HG02759 (cell line): ENCODE data around the gene CHIC2.
"Not testable (repeated sequence)": the region's sequence is repeated elsewhere in the genome, so short reads cannot be mapped to it uniquely, and the experiment has no call there.

Experiments used
- ATAC-seq: cut with Tn5 transposase; IDR thresholded peaks from one replicate; pipeline ENCODE4 v1.9.1; 2021; ENCODE audit warnings: mild to moderate bottlenecking, moderate library complexity; ENCODE audit not compliant: unreplicated experiment

Gene CHIC2

DNA sequence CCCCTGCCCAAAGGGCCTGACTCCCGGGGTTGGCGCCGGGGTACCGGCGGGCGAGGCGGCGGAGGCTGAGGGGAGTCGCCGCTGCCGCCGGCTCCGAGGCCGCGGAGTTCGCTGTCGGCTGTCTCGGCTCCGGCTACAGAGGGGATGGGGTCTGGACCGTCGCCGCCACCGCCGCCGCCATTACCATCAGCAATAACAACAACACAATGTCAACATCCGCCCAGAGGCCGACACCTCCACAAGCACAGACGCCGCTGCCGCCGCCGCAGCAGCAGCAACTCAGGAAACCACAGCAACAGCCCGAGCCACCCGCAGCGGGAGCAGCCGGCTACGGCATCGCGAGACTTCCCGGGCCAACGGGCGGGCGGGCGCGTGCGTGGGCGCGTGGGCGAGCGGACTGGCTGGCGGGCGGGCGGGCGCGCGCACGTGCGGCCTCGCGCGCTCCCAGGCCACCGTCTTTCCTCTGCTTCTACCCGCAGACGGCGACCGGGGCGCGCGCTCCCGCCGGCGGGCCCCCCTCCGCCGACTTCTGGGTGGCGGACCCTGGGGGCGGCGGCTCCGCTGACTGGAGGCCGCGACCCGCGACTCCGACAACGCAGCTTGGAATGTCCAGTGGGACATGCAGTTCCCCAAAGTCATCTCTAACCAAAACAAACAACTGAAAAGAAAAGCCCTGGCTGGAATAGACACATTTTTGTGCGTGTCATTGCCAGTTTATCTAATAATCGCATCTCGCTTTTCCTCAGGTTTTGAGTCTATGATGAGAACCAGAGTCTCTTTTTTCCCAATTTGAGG is at the start of gene CHIC2:
Gene CHIC2 (minus strand): TSS at position 289 of the 795 bp plus-strand sequence. CDS start 305 bp downstream, outside the sequence.
- ATAC-seq: peak; percentile 96

DNA sequence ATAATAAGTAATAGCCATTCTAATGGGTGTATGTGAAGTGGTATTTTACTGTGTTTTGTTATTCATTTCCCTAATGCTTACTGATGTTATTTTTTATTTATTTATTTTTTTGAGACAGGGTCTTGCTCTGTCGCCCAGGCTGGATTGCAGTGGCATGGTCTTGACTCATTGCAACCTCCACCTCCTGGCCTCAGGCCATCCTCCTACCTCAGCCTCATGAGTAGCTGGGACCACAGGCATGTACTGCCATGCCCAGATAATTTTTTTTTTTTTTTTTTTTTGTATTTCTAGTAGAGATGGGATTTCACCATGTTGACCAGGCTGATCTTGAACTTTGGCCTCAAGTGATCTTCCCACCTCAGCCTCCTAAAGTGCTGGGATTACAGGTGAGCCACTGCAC is 48.8 kb upstream of the CHIC2 start:
- not testable (repeated sequence) for ATAC-seq

DNA sequence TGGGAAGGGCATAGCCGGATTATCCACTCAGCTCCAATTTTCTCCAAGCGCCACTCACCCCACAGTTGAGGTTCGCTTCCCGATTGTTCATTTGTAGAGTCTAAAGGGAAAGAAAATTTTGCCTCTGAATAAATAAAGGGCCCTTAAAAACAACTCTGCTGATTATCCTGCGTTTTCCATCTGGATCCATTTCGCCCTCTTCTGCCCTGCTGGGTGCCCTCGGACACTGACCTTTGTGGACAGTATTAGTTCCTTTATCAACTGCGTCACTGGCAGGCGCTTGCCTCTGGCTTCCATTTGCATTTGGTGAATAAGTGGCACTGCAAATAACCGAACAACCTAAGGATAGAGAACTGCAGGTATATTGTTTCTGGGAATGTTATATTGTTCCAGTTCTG is 45.6 kb upstream of the CHIC2 start:
- ATAC-seq: no peak

DNA sequence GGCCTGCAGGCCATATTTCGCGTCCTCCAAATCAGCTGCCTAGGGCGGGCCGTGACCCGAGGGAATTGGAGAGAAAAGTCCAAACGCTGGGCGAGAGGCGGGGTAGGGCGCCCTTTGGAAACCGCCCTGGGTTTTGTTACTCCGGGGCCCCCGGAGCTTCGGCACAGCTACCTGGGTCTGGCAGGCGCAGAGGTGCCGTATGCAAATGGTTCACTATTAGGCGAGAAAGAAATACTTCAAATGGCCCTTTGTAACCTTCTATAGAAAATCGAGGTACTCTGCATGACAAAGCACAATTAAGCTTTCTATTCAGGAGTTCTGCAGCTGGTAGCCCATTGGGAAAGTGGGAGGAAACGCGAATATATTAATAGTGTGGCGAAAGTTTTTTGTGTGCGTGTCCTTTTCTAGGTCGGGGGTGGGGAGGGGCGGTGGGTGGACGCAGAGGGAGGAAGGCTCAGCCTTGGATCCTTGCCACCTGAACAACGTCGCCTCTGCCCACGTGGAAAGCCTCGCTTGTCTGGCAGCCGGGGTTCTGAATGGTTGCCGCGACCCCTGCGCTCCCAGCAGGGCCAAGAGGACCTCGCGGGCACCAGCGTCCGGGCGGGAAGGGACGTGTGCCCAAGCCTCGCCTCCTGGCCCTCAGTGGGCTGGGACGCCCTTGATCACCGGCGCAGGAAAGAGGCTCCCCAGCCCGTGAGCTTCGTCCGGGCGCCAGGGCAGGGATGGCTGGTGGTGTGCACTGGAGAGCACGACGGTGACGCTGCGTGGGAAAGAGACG is 45.0 kb upstream of the CHIC2 start:
- no peak for ATAC-seq

DNA sequence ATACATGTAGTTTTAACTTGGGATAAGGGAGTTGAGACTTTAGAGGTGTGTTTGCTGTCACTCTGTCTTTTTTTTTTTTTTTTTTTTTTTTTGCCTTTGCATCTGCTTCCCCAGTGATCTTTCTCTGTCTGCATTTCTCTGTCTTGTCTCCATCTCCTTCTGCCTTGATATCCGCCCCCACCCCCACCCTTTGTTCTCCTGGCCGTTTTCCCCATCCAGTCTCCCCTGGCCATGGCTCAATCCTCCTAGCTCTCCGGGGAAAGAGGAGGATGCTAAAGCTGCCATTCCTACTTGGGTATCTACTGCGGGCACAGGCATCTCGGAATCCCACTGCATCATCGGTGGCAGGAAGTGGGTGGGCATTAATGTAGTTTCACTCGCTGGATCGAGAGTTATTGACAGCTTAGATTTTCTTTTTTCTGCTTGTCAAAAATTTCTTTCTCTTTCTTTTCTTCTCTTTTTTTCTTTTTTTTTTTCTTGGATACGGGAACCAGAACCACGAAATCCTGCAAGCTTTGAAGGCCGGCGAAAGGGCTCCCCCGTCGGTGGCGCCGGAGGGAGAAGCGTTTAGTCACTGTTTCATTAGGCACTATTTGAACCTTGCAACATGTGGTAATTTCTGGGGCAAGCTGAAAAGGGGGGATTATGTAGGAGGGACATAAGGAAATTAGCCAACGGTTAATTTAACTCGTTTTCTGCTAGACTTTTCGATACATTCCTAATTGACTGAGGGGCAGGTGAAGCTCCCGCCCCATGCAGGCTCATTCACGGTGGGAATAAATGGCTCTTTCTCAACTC is 43.7 kb upstream of the CHIC2 start:
- ATAC-seq: no peak

DNA sequence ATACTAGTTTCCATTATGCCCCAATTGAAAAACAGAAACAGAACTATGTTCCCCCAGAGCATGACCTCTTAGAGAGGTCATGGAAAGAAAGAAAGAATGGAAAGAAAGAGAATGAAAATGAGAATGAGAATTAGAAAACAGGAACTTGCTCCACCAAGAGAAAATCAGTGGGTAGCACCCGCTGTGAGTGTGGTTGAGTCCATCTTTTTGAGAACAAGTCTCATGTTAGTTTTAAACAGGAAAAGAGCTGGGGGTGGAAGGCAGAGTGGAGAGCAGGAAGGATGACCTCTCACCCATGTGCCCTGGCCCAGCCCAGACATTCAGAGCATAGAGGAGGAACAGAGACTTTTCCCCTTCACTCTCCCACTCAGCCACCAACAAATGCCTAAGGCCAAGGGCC is 40.5 kb upstream of the CHIC2 start:
- no peak for ATAC-seq

DNA sequence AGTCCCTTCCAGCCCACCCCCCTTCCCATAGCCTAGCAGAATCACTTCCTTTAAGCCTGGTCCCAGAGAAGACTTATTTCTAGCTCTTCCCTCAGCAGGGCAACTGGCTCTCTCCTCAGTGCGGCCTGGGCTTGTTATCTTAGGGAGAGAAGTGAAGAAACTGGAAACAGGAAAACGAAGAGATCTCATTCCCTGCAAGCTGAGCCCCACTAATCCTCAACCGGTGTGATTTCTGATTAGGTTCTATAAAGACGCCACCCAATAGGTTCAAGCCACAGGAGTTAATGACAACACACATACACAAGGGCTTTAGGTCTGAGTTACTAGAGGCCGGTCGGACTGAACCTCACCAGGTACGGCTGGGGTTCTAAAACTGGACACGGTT is 38.8 kb upstream of the CHIC2 start:
- no peak for ATAC-seq

DNA sequence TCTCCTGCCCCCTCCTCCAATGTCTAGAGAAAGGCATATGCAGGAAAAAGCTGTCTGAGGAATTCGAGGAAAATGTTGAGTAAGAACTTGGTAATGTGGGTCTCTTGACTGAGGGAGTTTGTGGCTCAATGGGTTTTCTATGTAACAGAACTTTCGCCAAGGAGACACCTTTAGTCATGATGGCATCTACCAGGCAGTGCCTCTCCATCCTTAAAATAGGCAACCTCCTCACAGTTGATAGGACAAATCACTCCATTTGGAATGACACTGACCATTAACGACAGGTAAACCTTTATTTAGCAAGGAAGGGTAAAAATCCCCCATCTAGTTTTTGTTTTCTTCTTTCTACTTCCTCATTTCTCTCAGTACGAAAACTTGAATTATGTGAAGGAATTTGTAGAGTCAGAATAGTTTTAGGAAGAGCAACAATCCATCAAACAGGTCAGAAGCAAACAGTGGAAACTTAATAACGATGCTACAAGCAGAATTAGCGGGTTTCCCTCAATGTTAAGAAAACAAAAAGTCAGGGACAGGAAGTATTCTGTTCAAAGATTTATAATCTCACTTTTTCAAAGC is 38.2 kb upstream of the CHIC2 start:
- ATAC-seq: no peak

DNA sequence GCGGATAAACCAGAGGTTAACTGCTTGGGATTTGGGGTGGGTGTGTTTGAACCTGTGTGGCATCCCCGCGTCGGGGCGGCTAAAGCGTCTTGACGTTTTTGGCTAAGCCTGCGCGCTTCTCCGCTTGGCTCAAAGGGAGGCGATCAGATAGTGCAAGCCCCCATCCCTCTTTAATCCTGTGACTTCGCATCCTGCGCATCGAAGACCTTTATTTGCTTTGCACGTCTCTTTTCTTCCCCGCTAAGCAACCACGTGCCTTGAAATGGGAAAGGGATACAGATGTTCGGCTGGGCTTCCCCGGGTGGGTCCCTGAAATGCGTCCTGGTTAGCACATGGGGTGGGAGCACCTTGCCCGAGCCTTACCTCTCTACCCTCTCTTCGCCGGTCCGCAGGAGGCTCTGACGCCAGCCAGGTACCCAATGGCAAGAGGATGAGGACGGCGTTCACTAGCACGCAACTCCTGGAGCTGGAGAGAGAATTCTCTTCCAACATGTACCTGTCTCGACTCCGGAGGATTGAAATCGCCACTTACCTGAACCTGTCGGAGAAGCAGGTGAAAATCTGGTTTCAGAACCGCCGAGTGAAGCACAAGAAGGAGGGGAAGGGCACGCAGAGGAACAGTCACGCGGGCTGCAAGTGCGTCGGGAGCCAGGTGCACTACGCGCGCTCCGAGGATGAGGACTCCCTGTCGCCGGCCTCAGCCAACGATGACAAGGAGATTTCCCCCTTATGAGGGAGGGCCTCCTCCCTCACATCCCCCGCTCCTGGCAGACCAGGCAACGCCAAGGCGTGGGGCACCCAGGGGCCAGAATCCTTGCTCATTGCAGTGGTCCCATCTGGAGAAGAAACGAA is 37.0 kb upstream of the CHIC2 start:
- no peak for ATAC-seq

DNA sequence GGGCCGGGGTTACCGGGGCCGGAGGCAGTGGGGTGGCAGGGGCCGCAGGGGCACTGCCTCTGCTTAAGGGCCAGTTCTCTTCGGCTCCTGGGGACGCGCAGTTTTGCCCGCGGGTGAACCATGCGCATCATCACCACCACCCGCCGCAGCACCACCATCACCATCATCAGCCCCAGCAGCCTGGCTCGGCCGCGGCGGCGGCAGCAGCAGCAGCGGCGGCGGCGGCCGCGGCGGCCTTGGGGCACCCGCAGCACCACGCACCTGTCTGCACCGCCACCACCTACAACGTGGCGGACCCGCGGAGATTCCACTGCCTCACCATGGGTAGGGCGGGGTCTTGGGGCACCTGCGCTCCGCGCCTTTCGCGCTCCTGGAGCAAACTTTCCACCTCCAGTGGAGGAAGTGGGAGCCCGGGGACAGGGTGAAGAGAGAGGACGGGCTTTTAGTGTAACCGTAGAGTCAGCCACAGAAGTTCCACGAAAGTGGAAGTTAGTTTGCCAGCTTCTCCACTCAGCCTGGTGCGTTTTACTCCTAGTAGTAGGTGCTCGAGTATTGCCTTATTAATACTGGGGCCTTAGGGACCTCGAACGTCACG is 36.3 kb upstream of the CHIC2 start:
- ATAC-seq: no peak

DNA sequence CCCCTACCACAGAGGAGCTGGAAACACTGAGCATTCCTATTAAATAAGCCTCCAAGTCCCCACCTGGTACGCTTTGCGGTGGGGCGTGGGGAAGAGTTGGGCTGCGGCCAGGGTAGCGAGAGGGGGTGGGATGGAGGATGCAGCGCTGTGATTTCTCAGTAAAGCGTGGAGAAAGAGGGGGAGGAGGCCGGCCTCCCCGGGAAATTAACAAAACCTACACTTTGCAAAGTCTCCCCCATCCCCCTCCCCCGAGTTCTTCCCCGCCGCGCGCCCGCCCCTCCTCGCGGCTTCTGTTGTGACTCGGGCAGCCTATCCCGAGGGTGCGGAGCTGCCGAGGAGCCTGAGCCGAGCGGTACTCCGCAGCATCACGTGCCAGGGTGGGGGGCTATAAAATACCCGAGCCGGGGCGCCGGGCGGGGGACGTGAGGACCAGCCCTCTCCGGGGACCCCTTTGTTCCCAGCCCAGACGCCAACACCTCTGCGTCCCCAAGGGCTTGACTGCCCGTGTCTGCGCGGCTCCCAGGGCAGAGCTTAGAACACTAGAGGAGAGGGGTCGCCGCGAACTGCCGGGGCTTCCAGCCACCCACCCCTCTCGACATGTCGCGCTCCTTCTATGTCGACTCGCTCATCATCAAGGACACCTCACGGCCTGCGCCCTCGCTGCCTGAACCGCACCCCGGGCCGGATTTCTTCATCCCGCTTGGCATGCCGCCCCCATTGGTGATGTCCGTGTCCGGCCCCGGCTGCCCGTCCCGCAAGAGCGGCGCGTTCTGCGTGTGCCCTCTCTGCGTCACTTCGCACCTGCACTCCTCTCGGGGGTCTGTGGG is 35.6 kb upstream of the CHIC2 start, which contains the start of gene GSX2:
Gene GSX2 (plus strand): TSS at position 416 of the 827 bp plus-strand sequence. CDS start 182 bp downstream, at position 598.
- no peak for ATAC-seq

DNA sequence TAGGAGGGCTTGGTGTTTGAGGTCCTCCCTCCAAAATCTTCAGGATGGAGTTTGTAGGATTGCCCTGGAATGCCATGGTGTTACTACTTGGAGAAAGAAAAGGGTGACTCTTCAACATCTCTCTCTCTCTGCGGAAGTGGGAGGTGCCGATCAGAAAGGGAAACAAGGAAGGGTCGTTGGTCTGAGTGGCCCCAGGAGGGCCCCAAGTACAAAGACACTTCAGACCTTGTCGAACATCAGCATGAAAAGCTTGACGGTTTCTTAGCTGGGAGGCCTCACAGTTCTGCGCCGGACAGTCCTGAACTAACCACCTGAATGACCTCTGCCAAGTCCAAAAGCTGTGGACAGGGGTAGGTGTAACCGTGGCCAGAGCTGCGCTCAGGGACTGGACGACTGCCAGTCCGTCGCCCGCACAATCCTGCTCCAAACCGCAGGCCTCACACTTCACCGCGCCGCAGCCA is 34.9 kb upstream of the CHIC2 start:
- ATAC-seq: no peak

DNA sequence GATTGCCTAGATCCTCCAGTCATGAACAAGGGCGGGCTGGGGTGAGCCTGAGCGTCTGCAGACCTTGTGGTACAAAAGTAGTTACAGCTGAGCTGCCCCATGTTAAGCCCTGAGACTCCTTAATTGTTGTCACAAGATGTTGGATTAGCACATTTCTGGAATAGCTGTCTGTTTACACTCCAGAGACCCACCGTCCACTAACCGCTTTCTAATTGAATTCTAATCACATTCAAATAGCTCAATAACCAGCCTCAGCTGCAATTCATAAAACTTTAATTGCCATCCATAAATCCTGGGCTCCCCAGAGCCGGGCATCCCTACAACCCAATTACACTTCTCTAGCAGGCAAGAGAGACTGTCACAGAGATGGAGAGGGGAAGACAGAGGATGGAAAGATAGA is 34.0 kb upstream of the CHIC2 start:
- ATAC-seq: no peak

DNA sequence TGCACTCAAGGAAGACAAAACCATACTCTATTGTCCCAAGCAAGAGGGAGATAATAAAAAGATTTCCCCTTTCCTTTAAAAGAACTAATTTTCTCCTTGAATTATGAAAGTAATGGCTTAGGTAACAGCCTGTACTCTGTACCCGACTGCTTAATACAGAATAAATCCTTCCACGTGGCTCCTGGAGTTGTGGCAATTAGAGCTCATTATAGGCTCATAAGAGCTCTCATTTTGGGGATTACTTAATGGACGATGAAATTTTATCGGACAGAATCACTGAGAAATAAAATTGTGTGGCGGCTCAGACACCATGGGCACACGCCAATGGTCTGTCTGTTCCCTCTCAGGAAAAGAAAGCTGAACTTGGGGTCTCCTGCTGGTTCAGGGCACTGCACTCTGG is 32.7 kb upstream of the CHIC2 start:
- no peak for ATAC-seq

DNA sequence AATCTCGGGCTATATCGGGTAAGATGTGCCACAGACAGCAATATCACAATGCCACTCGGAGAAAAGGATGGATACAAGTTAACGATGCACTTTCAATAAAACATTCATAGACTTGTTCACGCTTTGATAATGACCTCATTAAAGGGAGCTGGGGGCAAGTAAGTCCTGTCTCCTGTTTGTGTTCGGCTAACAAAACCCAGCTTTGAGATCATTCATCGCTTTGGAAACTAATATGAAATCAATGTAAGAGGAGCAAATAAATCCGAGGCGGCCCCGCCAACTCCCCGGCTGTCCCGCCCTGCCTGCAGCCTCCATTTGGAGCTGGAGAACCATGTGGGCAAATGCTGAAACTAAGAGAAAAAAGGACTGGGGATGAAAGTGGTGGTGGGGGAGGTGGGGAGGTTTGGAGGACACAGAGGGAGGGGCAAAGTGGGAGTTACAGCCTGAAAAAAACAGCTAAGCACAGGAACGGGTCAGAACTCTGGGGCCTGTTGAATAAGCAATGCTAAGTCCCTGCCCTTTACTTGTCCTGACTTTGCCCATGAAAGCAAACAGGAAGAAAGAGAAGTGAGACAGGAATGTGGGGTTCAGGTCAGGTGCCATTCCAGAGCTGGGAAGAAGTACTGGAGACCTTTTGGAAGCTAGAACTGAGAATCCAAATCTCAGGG is 32.0 kb upstream of the CHIC2 start:
- ATAC-seq: no peak

DNA sequence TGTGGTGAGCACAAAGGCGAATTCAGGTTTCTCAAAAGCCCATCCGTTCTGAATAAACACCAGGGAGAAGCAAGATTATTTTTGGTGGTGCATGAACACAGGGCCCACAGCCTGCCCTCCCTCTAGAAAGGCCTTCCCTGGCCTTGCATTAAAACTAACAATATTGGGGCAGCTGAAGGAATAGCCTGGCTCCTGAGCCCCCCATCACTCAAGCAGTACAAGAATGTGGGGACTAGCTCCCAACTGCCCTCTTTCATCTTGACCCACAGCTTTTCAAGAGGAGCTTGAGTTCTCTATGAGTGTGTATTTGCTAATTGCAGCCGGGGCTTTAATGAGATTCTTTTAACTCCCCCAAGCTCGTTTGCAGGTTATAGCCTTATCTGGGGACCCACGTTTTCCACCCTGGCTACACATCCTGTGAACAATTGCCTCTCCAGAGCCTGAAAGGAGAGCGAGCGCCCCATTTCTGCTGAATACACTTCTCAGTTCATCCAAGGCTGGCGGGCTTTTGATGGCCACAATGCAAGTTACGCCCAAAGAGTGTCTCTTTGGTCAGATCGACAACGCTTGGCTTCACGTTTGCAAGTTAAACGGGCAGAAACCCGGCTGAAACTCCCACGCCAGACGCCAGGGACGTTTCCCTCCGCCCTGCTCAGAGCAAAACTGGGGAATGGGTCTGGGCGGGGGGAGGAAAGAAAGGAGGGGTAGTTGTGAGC is 30.9 kb upstream of the CHIC2 start:
- no peak for ATAC-seq

DNA sequence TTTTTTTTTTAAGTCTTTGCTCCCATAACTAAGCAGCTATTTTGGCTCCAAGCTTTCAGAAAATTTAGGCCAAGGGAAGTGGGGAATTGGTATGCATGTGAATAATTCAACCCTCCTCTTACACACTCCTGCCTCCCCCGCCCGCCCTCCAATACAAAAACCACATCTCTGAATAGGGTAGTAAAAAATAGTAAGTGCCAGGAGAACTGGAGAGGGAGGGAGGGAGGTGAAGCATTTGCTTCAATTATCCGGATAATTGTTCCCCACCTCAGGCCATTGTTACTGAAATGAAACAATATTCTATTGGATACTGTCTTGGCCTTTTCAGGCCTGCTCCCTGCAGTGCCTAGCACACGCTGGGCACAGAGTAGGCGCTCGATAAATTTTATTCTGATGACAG is 30.0 kb upstream of the CHIC2 start:
- ATAC-seq: no peak
